LNCAP (cell line): ENCODE data around the gene KCNG1.

Experiments used
- CTCF ChIP-seq: fragments of 450-650 bp; IDR thresholded peaks from 2 replicates; pipeline ENCODE4 v1.5.1; 2017; ENCODE audit warnings: mild to moderate bottlenecking

The KCNG1 gene

GRCh38 chr20:51034476-51034875 is 11.6 kb upstream of the KCNG1 start:
- TF ChIP-seq CTCF = no peak

- no peak for TF ChIP-seq CTCF
These were observed 7.3 kb upstream of the KCNG1 start for GRCh38 chr20:51029963-51030920.

DNA sequence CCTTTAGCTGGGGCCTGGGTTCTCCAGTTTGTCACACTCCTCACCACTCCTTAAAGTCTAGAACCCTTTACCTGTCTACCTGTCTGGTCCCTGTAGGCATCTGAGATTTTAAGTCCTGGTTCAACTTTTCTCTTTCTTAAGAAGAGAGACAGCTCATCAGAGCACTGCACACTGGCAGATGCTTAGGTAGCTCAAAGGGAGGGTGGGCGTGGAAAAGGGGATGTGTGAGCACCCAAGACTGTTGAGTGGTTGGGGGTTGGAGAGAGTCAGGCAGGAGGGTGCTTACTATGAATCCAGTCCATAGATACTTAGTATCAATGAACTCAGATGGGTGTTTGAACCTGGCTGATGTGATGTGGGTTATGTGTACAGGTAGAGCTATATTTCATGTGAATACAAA is 6.6 kb upstream of the KCNG1 start:
- no peak for TF ChIP-seq CTCF

GRCh38 chr20:51028616-51029212 is 5.8 kb upstream of the KCNG1 start:
- no peak for TF ChIP-seq CTCF

DNA sequence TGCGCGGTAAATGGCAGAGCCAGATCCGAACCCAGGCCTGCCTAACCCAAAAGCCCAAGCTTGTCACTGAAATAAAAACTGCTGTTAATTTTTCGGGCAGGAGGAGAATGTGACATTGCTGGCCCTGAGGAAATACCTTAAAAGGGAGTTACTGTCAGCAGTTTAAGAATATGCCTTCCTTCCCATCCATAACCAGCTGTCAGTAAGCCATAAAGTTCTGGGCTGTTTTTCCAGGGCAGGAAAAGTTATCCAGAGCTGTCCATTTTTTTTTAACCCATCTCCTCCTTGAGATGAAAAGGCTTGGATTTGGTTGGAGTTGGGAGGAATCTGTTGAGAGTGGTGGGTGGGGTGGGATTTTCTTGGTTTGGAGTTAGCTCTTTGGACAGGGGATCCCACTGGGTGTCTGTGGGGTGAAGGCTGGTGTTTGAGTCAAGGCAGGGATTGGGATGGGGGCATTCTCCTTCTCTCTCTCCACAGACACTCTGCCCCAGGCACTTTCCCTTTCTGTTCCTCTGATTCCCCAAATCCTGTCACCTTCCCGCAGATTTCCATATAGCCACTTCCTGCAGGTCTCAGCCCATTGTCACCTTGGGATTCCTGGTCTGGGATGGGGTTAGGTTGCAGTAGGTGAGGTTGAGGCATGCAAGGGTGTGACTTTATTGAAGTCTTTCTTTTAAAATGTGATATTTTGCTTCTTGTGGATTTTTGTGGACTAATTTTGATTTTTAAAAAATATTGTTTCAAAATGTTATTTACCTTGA is 4.3 kb upstream of the KCNG1 start:
- TF ChIP-seq CTCF = no peak

GRCh38 chr20:51026269-51026668 is 3.4 kb upstream of the KCNG1 start:
- TF ChIP-seq CTCF = no peak

- no peak for TF ChIP-seq CTCF
These were observed 1.9 kb upstream of the KCNG1 start for GRCh38 chr20:51024761-51025160.
